ENCODE measurements around the gene PSMA2. TPM values are rescaled to one million over a fixed set of nuclear protein-coding genes. Genes with fewer than 3 reads are reported as not detected.
A peak's percentile ranks its signal among the peaks of the same experiment; 100 is the strongest.
"Not testable (repeated sequence)": the region's sequence is repeated elsewhere in the genome, so short reads cannot be mapped to it uniquely, and the experiment has no call there.

PSMA2 gene
- total RNA-seq, 2 donors from 2014 or later = 50.7 to 61.8 TPM

GRCh38 chr7:42900842-42901241, 31.1 kb downstream of the PSMA2 start:
- no peak overlapping the region for H3K4me3 ChIP-seq
- H3K27me3 ChIP-seq = no peaks in the 10 kb centered on the region
- TF ChIP-seq CTCF (IDR thresholded peaks at IDR 0.05) = no peak
- H3K4me1 ChIP-seq = no peaks in the 10 kb centered on the region
- DNase-seq (ENCODE audit: low spot score) = no peak
- H3K27ac ChIP-seq = no peak overlapping the region
- H3K36me3 ChIP-seq = no peaks in the 10 kb centered on the region
- H3K9me3 ChIP-seq = no peaks in the 10 kb centered on the region

- Histone ChIP-seq H3K4me1 (peaks cover 0 to 5% of the 10 kb centered on the region in 2 donors), H3K27ac (no peak overlapping the region)
- TF ChIP-seq CTCF (IDR thresholded peaks at IDR 0.05) = no peak
These were observed 38.4 kb downstream of the PSMA2 start for GRCh38 chr7:42893346-42894240.

GRCh38 chr7:42886893-42887505, 45.0 kb downstream of the PSMA2 start:
- no peaks in the 10 kb centered on the region for H3K9me3 ChIP-seq
- DNase-seq (ENCODE audit: low spot score) = no peak
- H3K36me3 ChIP-seq = no peaks in the 10 kb centered on the region
- TF ChIP-seq CTCF (IDR thresholded peaks at IDR 0.05) = no peak
- no peak overlapping the region for H3K27ac ChIP-seq
- H3K4me3 ChIP-seq = no peak overlapping the region
- H3K4me1 ChIP-seq = peaks cover 0 to 14% of the 10 kb centered on the region in 2 donors
- H3K27me3 ChIP-seq = no peaks in the 10 kb centered on the region

More at GRCh38 chr7:42893346-42894240, 38.4 kb downstream of the PSMA2 start:
- Histone ChIP-seq H3K9me3 (no peaks in the 10 kb centered on the region), H3K36me3 (no peaks in the 10 kb centered on the region), H3K4me3 (no peak overlapping the region), H3K27me3 (no peaks in the 10 kb centered on the region)
- no peak for DNase-seq (ENCODE audit: low spot score)

GRCh38 chr7:42886129-42886528, 45.8 kb downstream of the PSMA2 start:
- Histone ChIP-seq H3K9me3 (no peaks in the 10 kb centered on the region), H3K36me3 (no peaks in the 10 kb centered on the region), H3K27ac (no peak overlapping the region), H3K27me3 (no peaks in the 10 kb centered on the region), H3K4me1 (peaks cover 0 to 14% of the 10 kb centered on the region in 2 donors), H3K4me3 (no peak overlapping the region)
- DNase-seq (ENCODE audit: low spot score) = no peak
- TF ChIP-seq CTCF (IDR thresholded peaks at IDR 0.05) = peak in 1 of 2 donors; percentile 31

- not testable (repeated sequence) for H3K4me3 ChIP-seq; H3K9me3 ChIP-seq; H3K27ac ChIP-seq; H3K36me3 ChIP-seq; H3K27me3 ChIP-seq; DNase-seq (ENCODE audit: low spot score)
- peaks cover 0 to 14% of the 10 kb centered on the region in 2 donors for H3K4me1 ChIP-seq
These were observed 46.8 kb downstream of the PSMA2 start for GRCh38 chr7:42885183-42885582.

GRCh38 chr7:42883950-42884349, 48.0 kb downstream of the PSMA2 start:
- H3K9me3 ChIP-seq = no peaks in the 10 kb centered on the region
- no peak overlapping the region for H3K4me3 ChIP-seq
- H3K4me1 ChIP-seq = peaks cover 0 to 11% of the 10 kb centered on the region in 2 donors
- no peak overlapping the region for H3K27ac ChIP-seq
- no peaks in the 10 kb centered on the region for H3K36me3 ChIP-seq
- no peaks in the 10 kb centered on the region for H3K27me3 ChIP-seq
- DNase-seq (ENCODE audit: low spot score) = no peak
- TF ChIP-seq CTCF (IDR thresholded peaks at IDR 0.05) = no peak

Measured in right atrium auricular region (tissue), 2 donors.